Nasal cavity respiratory epithelium epithelial cell of viscerocranial mucosa (primary cell): ENCODE data around the gene CCDC136. TPM values are rescaled to one million over a fixed set of nuclear protein-coding genes. Genes with fewer than 3 reads are reported as not detected.

Experiments used
- total RNA-seq: library from RNA; depleted of rRNA; stranded (reverse); fragments of >200 nt; gene quantifications from 2 replicates; pipeline ENCODE4 v1.2.3, GENCODE V29; 2014

Gene CCDC136
- under 0.01 and 0.28 TPM in 2 replicates for total RNA-seq

GRCh38 chr7:128791121-128791971 is at the start of gene CCDC136:
Gene CCDC136, plus strand, starts transcription at chr7:128791968. Its CDS starts 444 bp downstream, at chr7:128792412.

GRCh38 chr7:128775744-128776474 is 15.9 kb upstream of the CCDC136 start, which contains the start of gene OPN1SW:
Gene OPN1SW, minus strand, starts transcription at chr7:128775794. Its CDS starts 13 bp downstream, at chr7:128775781.

GRCh38 chr7:128830231-128831177 is 38.7 kb downstream of the CCDC136 start, which contains the start of gene FLNC:
Gene FLNC, plus strand, starts transcription at chr7:128830406. Its CDS starts 232 bp downstream, at chr7:128830638.

GRCh38 chr7:128862571-128863432 is 71.0 kb downstream of the CCDC136 start, which contains the start of gene ATP6V1F:
Gene ATP6V1F, plus strand, starts transcription at chr7:128862856. Its CDS starts 49 bp downstream, at chr7:128862905.

Other genes with a start within 250 kb of the CCDC136 start
- gene GARIN1A, start 119.7 kb upstream of the CCDC136 start, total RNA-seq, result under 0.01 and 0.78 TPM in 2 replicates
- 325 and 358 TPM in 2 replicates for gene CALU, start 52.6 kb upstream of the CCDC136 start, total RNA-seq
- not detected in 2 replicates for gene OPN1SW, start 16.2 kb upstream of the CCDC136 start, total RNA-seq
- 0.93 and 1.0 TPM in 2 replicates for gene FLNC, start 38.4 kb downstream of the CCDC136 start, total RNA-seq
- 130 and 144 TPM in 2 replicates for gene ATP6V1F, start 70.9 kb downstream of the CCDC136 start, total RNA-seq
- gene KCP, start 118.7 kb downstream of the CCDC136 start, total RNA-seq, result under 0.01 and 2.2 TPM in 2 replicates
- 2.1 and 12.4 TPM in 2 replicates for gene IRF5, start 146.0 kb downstream of the CCDC136 start, total RNA-seq